BLaER1 treated with 17β-estradiol and CSF1 and Interleukin-3, amounts not matched to agents 10 nM and 100 nM (cell line): Measurements from ENCODE around the gene COG5.

ENCODE experiments used
- H3K27ac ChIP-seq, 11 experiments: shearing (Covaris generic); formaldehyde crosslinking; 2 replicates each; pipeline ENCODE4 v1.8.1; 2022
- H3K27me3 ChIP-seq, 11 experiments: shearing (Covaris generic); formaldehyde crosslinking; 2 replicates each; pipeline ENCODE4 v1.8.1; 2022
- H3K36me3 ChIP-seq, 11 experiments: shearing (Covaris generic); formaldehyde crosslinking; 2 replicates each; pipeline ENCODE4 v1.8.1; 2022
- H3K4me1 ChIP-seq, 10 experiments: shearing (Covaris generic); formaldehyde crosslinking; 2 replicates each; pipeline ENCODE4 v1.8.1; 2022
- H3K4me2 ChIP-seq, 11 experiments: shearing (Covaris generic); formaldehyde crosslinking; 2 replicates each; pipeline ENCODE4 v1.8.1; 2022
- H3K4me3 ChIP-seq, 10 experiments: shearing (Covaris generic); formaldehyde crosslinking; 2 replicates each; pipeline ENCODE4 v1.8.1; 2022
- H3K9ac ChIP-seq, 11 experiments: shearing (Covaris generic); formaldehyde crosslinking; 2 replicates each; pipeline ENCODE4 v1.8.1; 2022
- H3K9me3 ChIP-seq, 11 experiments: shearing (Covaris generic); formaldehyde crosslinking; replicated peaks in 1 of 11; 2 replicates each; pipeline ENCODE4 v1.8.1; 2022
- H4K20me1 ChIP-seq, 11 experiments: shearing (Covaris generic); formaldehyde crosslinking; 2 replicates each; pipeline ENCODE4 v1.8.1; 2022
- Cebpa-rat ChIP-seq, 11 experiments: shearing (Covaris generic); IDR thresholded peaks; 2 replicates each; pipeline ENCODE4 v1.8.1; 2022

Gene COG5

GRCh38 chr7:107318523-107319160, 245.1 kb downstream of the COG5 start:
- Histone ChIP-seq H3K27ac (no peak overlapping the region), H4K20me1 (no peaks in the 10 kb centered on the region; a peak in 1 of 22 replicates), H3K9ac (no peak overlapping the region), H3K4me2 (no peak overlapping the region), H3K9me3 (no peaks in the 10 kb centered on the region), H3K27me3 (no peaks in the 10 kb centered on the region), H3K4me1 (peaks cover 0 to 14% (median 0%) of the 10 kb centered on the region in 10 experiments; a peak in 3 of 20 replicates), H3K4me3 (no peak overlapping the region), H3K36me3 (peaks cover 5 to 43% (median 15%) of the 10 kb centered on the region in 11 experiments; a peak in 16 of 22 replicates)
- no peak for TF ChIP-seq Cebpa-rat (IDR thresholded peaks at IDR 0.05)

- Histone ChIP-seq H3K9ac (no peak overlapping the region), H3K4me2 (no peak overlapping the region), H3K4me3 (no peak overlapping the region), H3K36me3 (peaks cover 0 to 37% (median 0%) of the 10 kb centered on the region in 11 experiments; a peak in 6 of 22 replicates), H3K27me3 (no peaks in the 10 kb centered on the region), H3K27ac (no peak overlapping the region), H4K20me1 (no peaks in the 10 kb centered on the region; a peak in 1 of 22 replicates), H3K9me3 (no peaks in the 10 kb centered on the region), H3K4me1 (peaks cover 0 to 14% (median 0%) of the 10 kb centered on the region in 10 experiments; a peak in 3 of 20 replicates)
- TF ChIP-seq Cebpa-rat (IDR thresholded peaks at IDR 0.05): no peak
Measured at GRCh38 chr7:107315716-107316220, 248.0 kb downstream of the COG5 start.

- Histone ChIP-seq H3K4me1 (peaks cover 0 to 14% (median 0%) of the 10 kb centered on the region in 10 experiments; a peak in 3 of 20 replicates), H4K20me1 (no peaks in the 10 kb centered on the region; a peak in 1 of 22 replicates), H3K27ac (no peak overlapping the region), H3K9me3 (no peaks in the 10 kb centered on the region), H3K4me2 (no peak overlapping the region), H3K36me3 (peaks cover 0 to 22% (median 0%) of the 10 kb centered on the region in 11 experiments; a peak in 5 of 22 replicates), H3K4me3 (no peak overlapping the region), H3K27me3 (no peaks in the 10 kb centered on the region), H3K9ac (no peak overlapping the region)
- no peak for TF ChIP-seq Cebpa-rat (IDR thresholded peaks at IDR 0.05)
Measured at GRCh38 chr7:107313355-107313754, 250.4 kb downstream of the COG5 start.

GRCh38 chr7:107312418-107312817, 251.3 kb downstream of the COG5 start:
- Histone ChIP-seq H3K9ac (no peak overlapping the region), H3K27ac (no peak overlapping the region), H3K27me3 (no peaks in the 10 kb centered on the region), H3K4me1 (peaks cover 0 to 18% (median 0%) of the 10 kb centered on the region in 10 experiments; a peak in 3 of 20 replicates), H3K4me2 (no peak overlapping the region), H3K9me3 (no peaks in the 10 kb centered on the region), H3K4me3 (no peak overlapping the region), H3K36me3 (peaks cover 0 to 16% (median 0%) of the 10 kb centered on the region in 11 experiments; a peak in 3 of 22 replicates), H4K20me1 (no peaks in the 10 kb centered on the region; a peak in 2 of 22 replicates)
- TF ChIP-seq Cebpa-rat (IDR thresholded peaks at IDR 0.05): no peak

GRCh38 chr7:107309296-107309695, 254.4 kb downstream of the COG5 start:
- no peak overlapping the region for H3K4me3 ChIP-seq
- no peak overlapping the region for H3K4me2 ChIP-seq
- H3K9ac ChIP-seq: no peak overlapping the region
- no peaks in the 10 kb centered on the region for H3K9me3 ChIP-seq
- no peaks in the 10 kb centered on the region for H3K27me3 ChIP-seq
- no peak overlapping the region for H3K27ac ChIP-seq
- no peaks in the 10 kb centered on the region; a peak in 1 of 22 replicates for H4K20me1 ChIP-seq
- no peak for TF ChIP-seq Cebpa-rat (IDR thresholded peaks at IDR 0.05)
- H3K36me3 ChIP-seq: peaks cover 0 to 21% (median 4%) of the 10 kb centered on the region in 11 experiments; a peak in 12 of 22 replicates
- peaks cover 0 to 10% (median 0%) of the 10 kb centered on the region in 10 experiments; a peak in 2 of 20 replicates for H3K4me1 ChIP-seq

- no peak for TF ChIP-seq Cebpa-rat (IDR thresholded peaks at IDR 0.05)
Measured at GRCh38 chr7:107304636-107305035, 259.1 kb downstream of the COG5 start.

GRCh38 chr7:107304063-107304462, 259.7 kb downstream of the COG5 start:
- no peak for TF ChIP-seq Cebpa-rat (IDR thresholded peaks at IDR 0.05)
- Histone ChIP-seq H3K27ac (no peak overlapping the region), H3K4me2 (no peak overlapping the region), H3K27me3 (no peaks in the 10 kb centered on the region), H4K20me1 (no peaks in the 10 kb centered on the region; a peak in 1 of 22 replicates), H3K4me3 (no peak overlapping the region), H3K9ac (no peak overlapping the region), H3K4me1 (peaks cover 0 to 10% (median 0%) of the 10 kb centered on the region in 10 experiments; a peak in 2 of 20 replicates), H3K9me3 (no peaks in the 10 kb centered on the region), H3K36me3 (peaks cover 0 to 14% (median 4%) of the 10 kb centered on the region in 11 experiments; a peak in 10 of 22 replicates)

More at GRCh38 chr7:107304636-107305035, 259.1 kb downstream of the COG5 start:
- Histone ChIP-seq H3K36me3 (peaks cover 0 to 14% (median 4%) of the 10 kb centered on the region in 11 experiments; a peak in 10 of 22 replicates), H3K27me3 (no peaks in the 10 kb centered on the region), H3K4me1 (peaks cover 0 to 10% (median 0%) of the 10 kb centered on the region in 10 experiments; a peak in 2 of 20 replicates), H3K4me2 (no peak overlapping the region), H3K9me3 (no peaks in the 10 kb centered on the region), H3K4me3 (no peak overlapping the region), H3K27ac (no peak overlapping the region), H4K20me1 (no peaks in the 10 kb centered on the region; a peak in 1 of 22 replicates), H3K9ac (no peak overlapping the region)

- Histone ChIP-seq H3K4me2 (no peak overlapping the region), H3K4me1 (peaks cover 0 to 5% (median 0%) of the 10 kb centered on the region in 10 experiments; a peak in 2 of 20 replicates), H3K27me3 (no peaks in the 10 kb centered on the region), H3K9ac (no peak overlapping the region), H3K9me3 (no peaks in the 10 kb centered on the region), H3K36me3 (peaks cover 3 to 18% (median 7%) of the 10 kb centered on the region in 11 experiments; a peak in 14 of 22 replicates), H3K27ac (no peak overlapping the region), H3K4me3 (no peak overlapping the region), H4K20me1 (no peaks in the 10 kb centered on the region)
- no peak for TF ChIP-seq Cebpa-rat (IDR thresholded peaks at IDR 0.05)
Measured at GRCh38 chr7:107302250-107302847, 261.4 kb downstream of the COG5 start.

GRCh38 chr7:107294182-107294581, 269.5 kb downstream of the COG5 start:
- no peaks in the 10 kb centered on the region for H3K9me3 ChIP-seq
- H3K27me3 ChIP-seq: no peaks in the 10 kb centered on the region
- H3K9ac ChIP-seq: no peak overlapping the region
- H3K4me2 ChIP-seq: no peak overlapping the region
- H3K4me1 ChIP-seq: no peaks in the 10 kb centered on the region
- no peak for TF ChIP-seq Cebpa-rat (IDR thresholded peaks at IDR 0.05)
- H4K20me1 ChIP-seq: no peaks in the 10 kb centered on the region
- H3K27ac ChIP-seq: no peak overlapping the region
- peaks cover 6 to 67% (median 27%) of the 10 kb centered on the region in 11 experiments; a peak in 16 of 22 replicates for H3K36me3 ChIP-seq
- H3K4me3 ChIP-seq: no peak overlapping the region
